Natural killer cell treated with Interleukin-12 subunit alpha and Interleukin-12 subunit beta and Interleukin-15 and Interleukin-18, amount 100 ng/mL, for 72 hours (primary cell): Measurements from ENCODE around the gene C1QB. TPM values are rescaled to one million over a fixed set of nuclear protein-coding genes. Genes with fewer than 3 reads are reported as not detected.

Experiments used
- ATAC-seq, 2 donors: fragments of 150-1000 bp; cut with Tn5 transposase in 1 of 2; sonication (Bioruptor Pico), chemical (Tn5 transposase) in 1 of 2; 2 replicates each; pipeline ENCODE4 v1.10.0; 2021
- DNase-seq: peaks from one replicate; pipeline ENCODE4 v3.0.0; 2022; ENCODE audit warnings: low spot score
- H3K27ac Mint-ChIP-seq, 2 donors: 1 replicate in 1 of 2; 2 replicates in 1 of 2; pipeline ENCODE4 v1.8.0; 2022; ENCODE audit warnings: mixed read lengths in 2 of 2, mild to moderate bottlenecking in 1 of 2, moderate library complexity in 1 of 2
- H3K27me3 Mint-ChIP-seq, 2 donors: 1 replicate in 1 of 2; 2 replicates in 1 of 2; pipeline ENCODE4 v1.8.0; 2022; ENCODE audit warnings: mixed read lengths in 2 of 2
- H3K36me3 Mint-ChIP-seq: one replicate; pipeline ENCODE4 v1.8.0; 2022; ENCODE audit warnings: mixed read lengths
- H3K4me1 Mint-ChIP-seq, 2 donors: 1 replicate in 1 of 2; 2 replicates in 1 of 2; pipeline ENCODE4 v1.8.0; 2022; ENCODE audit warnings: low read depth in 2 of 2, mixed read lengths in 2 of 2, mild to moderate bottlenecking in 1 of 2
- H3K4me3 Mint-ChIP-seq: one replicate; pipeline ENCODE4 v1.8.0; 2022; ENCODE audit warnings: mixed read lengths
- H3K9me3 Mint-ChIP-seq: 2 replicates; pipeline ENCODE4 v1.8.0; 2022; ENCODE audit warnings: mixed read lengths
- total RNA-seq, 2 donors: library from RNA; stranded (reverse); gene quantifications; one replicate each; pipeline ENCODE4 v1.2.3, GENCODE V29; 2022

The C1QB gene
- total RNA-seq, 2 donors from 2014 or later: not detected

- no peak overlapping the region for H3K4me3 Mint-ChIP-seq
- no peaks in the 10 kb centered on the region for H3K36me3 Mint-ChIP-seq
- no peaks in the 10 kb centered on the region for H3K9me3 Mint-ChIP-seq
- H3K27me3 Mint-ChIP-seq: peaks cover 13 to 18% of the 10 kb centered on the region in 2 donors
- peak; percentile 2 for DNase-seq
- H3K27ac Mint-ChIP-seq: no peak overlapping the region
- ATAC-seq: no peak
- no peaks in the 10 kb centered on the region for H3K4me1 Mint-ChIP-seq
These were observed 31.3 kb upstream of the C1QB start for GRCh38 chr1:22621761-22622160.

- no peaks in the 10 kb centered on the region for H3K4me1 Mint-ChIP-seq
- no peaks in the 10 kb centered on the region for H3K9me3 Mint-ChIP-seq
- H3K27me3 Mint-ChIP-seq: peaks cover 30 to 39% of the 10 kb centered on the region in 2 donors
- ATAC-seq (peak in 1 of 2 donors; percentile 6), DNase-seq (peak; percentile 50)
- H3K36me3 Mint-ChIP-seq: no peaks in the 10 kb centered on the region
- no peak overlapping the region for H3K4me3 Mint-ChIP-seq
- no peak overlapping the region for H3K27ac Mint-ChIP-seq
These were observed 27.6 kb upstream of the C1QB start for GRCh38 chr1:22625262-22625925.

- H3K4me3 Mint-ChIP-seq: no peak overlapping the region
- H3K9me3 Mint-ChIP-seq: no peaks in the 10 kb centered on the region
- no peaks in the 10 kb centered on the region for H3K36me3 Mint-ChIP-seq
- H3K4me1 Mint-ChIP-seq: no peaks in the 10 kb centered on the region
- peaks cover 32 to 44% of the 10 kb centered on the region in 2 donors for H3K27me3 Mint-ChIP-seq
- ATAC-seq: peak in 1 of 2 donors; percentile 18
- no peak overlapping the region for H3K27ac Mint-ChIP-seq
- DNase-seq: peak; percentile 31
These were observed 26.5 kb upstream of the C1QB start for GRCh38 chr1:22626237-22627157.

GRCh38 chr1:22627331-22627730 lies 25.7 kb upstream of the C1QB start:
- Mint-ChIP-seq H3K9me3 (no peaks in the 10 kb centered on the region), H3K27ac (no peak overlapping the region), H3K4me1 (no peaks in the 10 kb centered on the region), H3K36me3 (no peaks in the 10 kb centered on the region), H3K27me3 (peaks cover 33 to 49% of the 10 kb centered on the region in 2 donors), H3K4me3 (no peak overlapping the region)
- DNase-seq: no peak
- no peak for ATAC-seq

- ATAC-seq: no peak
These were observed 24.2 kb upstream of the C1QB start for GRCh38 chr1:22628698-22629444.

GRCh38 chr1:22629886-22630285 lies 23.1 kb upstream of the C1QB start:
- no peak for ATAC-seq
- no peak overlapping the region for H3K4me3 Mint-ChIP-seq

More at GRCh38 chr1:22628698-22629444, 24.2 kb upstream of the C1QB start:
- Mint-ChIP-seq H3K36me3 (no peaks in the 10 kb centered on the region), H3K27me3 (peaks cover 31 to 49% of the 10 kb centered on the region in 2 donors), H3K4me3 (no peak overlapping the region), H3K4me1 (peaks cover 0 to 3% of the 10 kb centered on the region in 2 donors), H3K9me3 (no peaks in the 10 kb centered on the region), H3K27ac (no peak overlapping the region)
- DNase-seq: no peak

GRCh38 chr1:22633697-22634463 lies 19.2 kb upstream of the C1QB start:
- ATAC-seq (peak in 1 of 2 donors; percentile 32), DNase-seq (no peak)
- no peak overlapping the region for H3K27ac Mint-ChIP-seq
- H3K36me3 Mint-ChIP-seq: no peaks in the 10 kb centered on the region
- H3K4me1 Mint-ChIP-seq: peaks cover 0 to 3% of the 10 kb centered on the region in 2 donors
- H3K9me3 Mint-ChIP-seq: no peaks in the 10 kb centered on the region
- H3K4me3 Mint-ChIP-seq: no peak overlapping the region
- H3K27me3 Mint-ChIP-seq: peaks cover 26 to 31% of the 10 kb centered on the region in 2 donors

More at GRCh38 chr1:22629886-22630285, 23.1 kb upstream of the C1QB start:
- H3K9me3 Mint-ChIP-seq: no peaks in the 10 kb centered on the region
- DNase-seq: no peak
- H3K4me1 Mint-ChIP-seq: peaks cover 0 to 3% of the 10 kb centered on the region in 2 donors
- H3K27ac Mint-ChIP-seq: no peak overlapping the region
- H3K36me3 Mint-ChIP-seq: no peaks in the 10 kb centered on the region
- peaks cover 31 to 40% of the 10 kb centered on the region in 2 donors for H3K27me3 Mint-ChIP-seq

- ATAC-seq (no peak), DNase-seq (no peak)
- H3K4me1 Mint-ChIP-seq: peaks cover 0 to 3% of the 10 kb centered on the region in 2 donors
- H3K27ac Mint-ChIP-seq: no peak overlapping the region
- no peaks in the 10 kb centered on the region for H3K36me3 Mint-ChIP-seq
- H3K27me3 Mint-ChIP-seq: peaks cover 11 to 16% of the 10 kb centered on the region in 2 donors
- no peak overlapping the region for H3K4me3 Mint-ChIP-seq
- no peaks in the 10 kb centered on the region for H3K9me3 Mint-ChIP-seq
These were observed 17.6 kb upstream of the C1QB start for GRCh38 chr1:22635436-22635835.

- DNase-seq (no peak), ATAC-seq (no peak)
- Mint-ChIP-seq H3K27me3 (peaks cover 10 to 13% of the 10 kb centered on the region in 2 donors), H3K4me3 (no peak within 1 kb of the TSS), H3K4me1 (peaks cover 0 to 3% of the 10 kb centered on the region in 2 donors), H3K27ac (no peak within 1 kb of the TSS), H3K36me3 (no peaks in the 10 kb centered on the region), H3K9me3 (no peaks in the 10 kb centered on the region)
These were observed 16.7 kb upstream of the C1QB start, which contains the start of gene C1QA for GRCh38 chr1:22636353-22636752. Gene C1QA, plus strand, starts transcription at chr1:22636628. Its CDS starts 989 bp downstream, at chr1:22637617.

- Mint-ChIP-seq H3K36me3 (no peaks in the 10 kb centered on the region), H3K9me3 (no peaks in the 10 kb centered on the region), H3K27ac (no peak overlapping the region), H3K27me3 (peaks cover 7% of the 10 kb centered on the region in 2 donors), H3K4me3 (no peak overlapping the region), H3K4me1 (peaks cover 0 to 3% of the 10 kb centered on the region in 2 donors)
- peak in 1 of 2 donors; percentile 29 for ATAC-seq
- no peak for DNase-seq
These were observed 16.1 kb upstream of the C1QB start for GRCh38 chr1:22636927-22637326.

- no peak for ATAC-seq
- DNase-seq: no peak
- no peak overlapping the region for H3K4me3 Mint-ChIP-seq
- peaks cover 0 to 3% of the 10 kb centered on the region in 2 donors for H3K4me1 Mint-ChIP-seq
- H3K9me3 Mint-ChIP-seq: no peaks in the 10 kb centered on the region
- no peak overlapping the region for H3K27ac Mint-ChIP-seq
- peaks cover 7% of the 10 kb centered on the region in 2 donors for H3K27me3 Mint-ChIP-seq
- no peaks in the 10 kb centered on the region for H3K36me3 Mint-ChIP-seq
These were observed 15.1 kb upstream of the C1QB start for GRCh38 chr1:22637907-22638445.

GRCh38 chr1:22638476-22639234 lies 14.4 kb upstream of the C1QB start:
- Mint-ChIP-seq H3K27me3 (peaks cover 7% of the 10 kb centered on the region in 2 donors), H3K27ac (no peak overlapping the region), H3K4me1 (peaks cover 0 to under 1% of the 10 kb centered on the region in 2 donors), H3K36me3 (no peaks in the 10 kb centered on the region), H3K9me3 (no peaks in the 10 kb centered on the region), H3K4me3 (no peak overlapping the region)
- ATAC-seq (no peak), DNase-seq (no peak)
